SK-N-SH (cell line): ENCODE measurements around the gene BTBD2. TPM values are rescaled to one million over a fixed set of nuclear protein-coding genes. Genes with fewer than 3 reads are reported as not detected.

ENCODE experiments used
- CTCF ChIA-PET: fragments of 300-600, 350-600 bp; formaldehyde crosslinking; extraction: SDS; loops from one replicate; lab custom pipeline; 2021; lab: Yijun Ruan, JAX
- POLR2A ChIA-PET: fragments of 350-600 bp; sonication (Branson Sonifier 250); formaldehyde crosslinking; extraction: SDS; loops from one replicate; lab custom pipeline; 2020; ENCODE audit warnings: antibody characterized with exemption, inconsistent platforms; lab: Yijun Ruan, JAX
- DNase-seq: peaks from one replicate; pipeline ENCODE4 v3.0.0; 2012
- H2AFZ ChIP-seq: fragments of 200-600 bp; sonication (generic); 2 replicates; pipeline ENCODE4 v1.8.1; 2016; ENCODE audit warnings: antibody characterized with exemption, mild to moderate bottlenecking, low read depth
- H3F3A ChIP-seq: fragments of 200-600 bp; sonication (generic); replicated peaks from 2 replicates; pipeline ENCODE3; 2016; ENCODE audit warnings: antibody characterized with exemption, mild to moderate bottlenecking; ENCODE audit not compliant: insufficient read depth
- H3K27ac ChIP-seq, 2 experiments: fragments of 200-500 bp in 1 of 2; fragments of 200-600 bp in 1 of 2; sonication (Bioruptor generic) in 1 of 2; sonication (generic), shearing (Covaris generic) in 1 of 2; 2 replicates each; pipeline versions ENCODE4 v1.5.1 to v1.6.1; 2014 to 2016; ENCODE audit warnings: low read depth in 2 of 2, inconsistent platforms in 1 of 2, low read length in 1 of 2, mild to moderate bottlenecking in 1 of 2, mixed read lengths in 1 of 2
- H3K27me3 ChIP-seq: fragments of 200-600 bp; sonication (generic), shearing (Covaris generic); 2 replicates; pipeline ENCODE4 v1.6.1; 2016; ENCODE audit warnings: mixed run types; ENCODE audit not compliant: insufficient read depth
- H3K36me3 ChIP-seq, 2 experiments: fragments of 200-500 bp in 1 of 2; fragments of 200-600 bp in 1 of 2; sonication (Bioruptor generic) in 1 of 2; sonication (generic) in 1 of 2; replicated peaks in 1 of 2; 2 replicates each; pipeline versions ENCODE3 to v1.5.1; 2014 to 2016; ENCODE audit warnings: low read length in 1 of 2, mild to moderate bottlenecking in 1 of 2; ENCODE audit not compliant: insufficient read depth in 2 of 2, control insufficient read depth in 1 of 2
- H3K4me1 ChIP-seq, 2 experiments: fragments of 200-500 bp in 1 of 2; fragments of 200-600 bp in 1 of 2; sonication (Bioruptor generic) in 1 of 2; sonication (generic), shearing (Covaris generic) in 1 of 2; 2 replicates each; pipeline versions ENCODE4 v1.5.1 to v1.6.1; 2014 to 2016; ENCODE audit warnings: low read depth in 1 of 2, low read length in 1 of 2, mixed run types in 1 of 2; ENCODE audit not compliant: insufficient read depth in 2 of 2, control insufficient read depth in 1 of 2
- H3K4me2 ChIP-seq: fragments of 200-600 bp; sonication (generic), shearing (Covaris generic); 2 replicates; pipeline ENCODE4 v1.6.1; 2017; ENCODE audit warnings: mixed run types
- H3K4me3 ChIP-seq, 2 experiments: fragments of 200-500 bp in 1 of 2; fragments of 200-600 bp in 1 of 2; sonication (Bioruptor generic) in 1 of 2; sonication (generic), shearing (Covaris generic) in 1 of 2; 2 replicates each; pipeline versions ENCODE4 v1.5.1 to v1.8.1; 2014 to 2016; ENCODE audit warnings: low read depth in 2 of 2, inconsistent platforms in 1 of 2, low read length in 1 of 2, mild to moderate bottlenecking in 1 of 2, mixed read lengths in 1 of 2, moderate library complexity in 1 of 2
- H3K79me2 ChIP-seq: fragments of 200-600 bp; sonication (generic); 2 replicates; pipeline ENCODE4 v1.8.1; 2017; ENCODE audit warnings: mild to moderate bottlenecking; ENCODE audit not compliant: insufficient read depth
- H3K9ac ChIP-seq: fragments of 200-600 bp; sonication (generic); 2 replicates; pipeline ENCODE4 v1.6.1; 2017; ENCODE audit warnings: mixed run types
- H3K9me2 ChIP-seq: fragments of 200-600 bp; sonication (generic); 2 replicates; pipeline ENCODE4 v1.6.1; 2017; ENCODE audit warnings: mixed run types
- H3K9me3 ChIP-seq: fragments of 200-600 bp; sonication (generic); 2 replicates; pipeline ENCODE4 v1.6.1; 2017; ENCODE audit warnings: mixed run types, mild to moderate bottlenecking, moderate library complexity
- H4K20me1 ChIP-seq: fragments of 200-600 bp; sonication (generic); 2 replicates; pipeline ENCODE4 v1.6.1; 2017; ENCODE audit warnings: mild to moderate bottlenecking, mixed run types; ENCODE audit not compliant: insufficient read depth
- CHD2 ChIP-seq: fragments of 150-350 bp; IDR thresholded peaks from 2 replicates; pipeline ENCODE4 v1.6.1; 2018; ENCODE audit warnings: low read length; ENCODE audit not compliant: partially characterized antibody
- CTCF ChIP-seq: fragments of 200-600 bp; sonication (generic); IDR thresholded peaks from 2 replicates; pipeline ENCODE4 v1.6.1; 2017; ENCODE audit warnings: antibody characterized with exemption, mild to moderate bottlenecking, moderate library complexity
- ELF1 ChIP-seq: IDR thresholded peaks from 2 replicates; pipeline ENCODE4 v1.4.0; 2012
- EP300 ChIP-seq, 2 experiments: IDR thresholded peaks; 2 replicates each; pipeline versions ENCODE4 v1.4.0 to v1.6.1; 2012; ENCODE audit warnings: borderline replicate concordance in 1 of 2, low read depth in 1 of 2, low read length in 1 of 2
- IRF3 ChIP-seq: fragments of 150-350 bp; IDR thresholded peaks from 2 replicates; pipeline ENCODE4 v1.6.1; 2016; ENCODE audit warnings: mild to moderate bottlenecking, low read depth, low read length
- JUND ChIP-seq: IDR thresholded peaks from 2 replicates; pipeline ENCODE4 v1.4.0; 2012
- MXI1 ChIP-seq: IDR thresholded peaks from 2 replicates; pipeline ENCODE4 v1.6.1; 2012; ENCODE audit warnings: mild to moderate bottlenecking, low read depth, low read length, improper control_type of control experiment
- NRF1 ChIP-seq: IDR thresholded peaks from 2 replicates; pipeline ENCODE4 v1.6.1; 2012; ENCODE audit warnings: low read depth, mild to moderate bottlenecking, low read length
- PBX3 ChIP-seq: IDR thresholded peaks from 2 replicates; pipeline ENCODE4; 2012
- RCOR1 ChIP-seq: fragments of 150-350 bp; IDR thresholded peaks from 2 replicates; pipeline ENCODE4 v1.6.1; 2017; ENCODE audit warnings: antibody characterized with exemption, low read length
- RFX5 ChIP-seq: IDR thresholded peaks from 2 replicates; pipeline ENCODE4 v1.6.1; 2012; ENCODE audit warnings: mild to moderate bottlenecking, improper control_type of control experiment, low read length
- RXRA ChIP-seq: IDR thresholded peaks from 2 replicates; pipeline ENCODE4 v1.4.0; 2012; ENCODE audit warnings: low read depth, mild to moderate bottlenecking, borderline replicate concordance
- SMC3 ChIP-seq: IDR thresholded peaks from 2 replicates; pipeline ENCODE4 v1.6.1; 2012; ENCODE audit warnings: low read depth, low read length, improper control_type of control experiment
- TAF1 ChIP-seq: IDR thresholded peaks from 2 replicates; pipeline ENCODE4 v1.6.1; 2012; ENCODE audit warnings: low read depth, mild to moderate bottlenecking, low read length, moderate library complexity, borderline replicate concordance
- TCF12 ChIP-seq: IDR thresholded peaks from 2 replicates; pipeline ENCODE4 v1.4.0; 2012
- TEAD4 ChIP-seq: IDR thresholded peaks from 2 replicates; pipeline ENCODE4 v1.4.0; 2012; ENCODE audit warnings: mild to moderate bottlenecking, borderline replicate concordance; ENCODE audit not compliant: insufficient read depth
- USF1 ChIP-seq: IDR thresholded peaks from 2 replicates; pipeline ENCODE4 v1.4.0; 2012; ENCODE audit warnings: low read depth, borderline replicate concordance
- YY1 ChIP-seq: IDR thresholded peaks from 2 replicates; pipeline ENCODE4 v1.4.0; 2012; ENCODE audit warnings: low read depth, mild to moderate bottlenecking
- ZBTB33 ChIP-seq: IDR thresholded peaks from 2 replicates; pipeline ENCODE4 v1.4.0; 2012; ENCODE audit warnings: low read depth, borderline replicate concordance
- WGBS: methylation state at CpG from one replicate; pipeline ENCODE4 v1.1.6; 2017; ENCODE audit warnings: low lambda C conversion rate; 5-methylcytosine and 5-hydroxymethylcytosine counted together
- polyA plus RNA-seq, 3 experiments: library from polyadenylated mRNA; depleted of rRNA; stranded (reverse); fragments of >200 nt; gene quantifications; 2 replicates each; pipeline ENCODE4 v1.2.3, GENCODE V29; 2012

Gene BTBD2
- polyA plus RNA-seq, 1 of the 3 experiments (the other 2 are of a cell fraction): 66.8 TPM

GRCh38 chr19:2041683-2042484, 26.4 kb upstream of the BTBD2 start:
- Histone ChIP-seq H3K36me3 (peaks cover 7 to 68% of the 10 kb centered on the region in 2 experiments), H3K79me2 (peaks cover 6% of the 10 kb centered on the region), H3K27ac (peak overlapping the region; percentile 40 to 95; a peak in 3 of 4 replicates), H2AFZ (no peak overlapping the region; the same call in 1 of the 2 replicates), H3K4me3 (peak overlapping the region in 1 of 2 experiments; percentile 37; a peak in 2 of 4 replicates), H3F3A (peaks cover 8% of the 10 kb centered on the region), H4K20me1 (peaks cover 45% of the 10 kb centered on the region), H3K4me2 (peak overlapping the region; percentile 80), H3K4me1 (peaks cover 8 to 42% of the 10 kb centered on the region in 2 experiments; a peak in 3 of 4 replicates), H3K9me3 (no peaks in the 10 kb centered on the region), H3K27me3 (no peaks in the 10 kb centered on the region)
- CTCF ChIA-PET: interaction anchor here (0.8 to 2.1 kb wide), 5 partner anchors 9 to 28 kb away, joined by 3 to 11 read pairs (median 5); no protein-coding TSS in a partner anchor
- TF ChIP-seq JUND: no peak
- TF ChIP-seq TCF12: no peak
- TF ChIP-seq USF1: no peak; the same call in 1 of the 2 replicates
- TF ChIP-seq TAF1: peak; percentile 13; the same call in 1 of the 2 replicates
- TF ChIP-seq SMC3: no peak
- no peak for TF ChIP-seq RCOR1
- TF ChIP-seq PBX3: 0 out of 2 replicates have a peak, but pooled peaks have one; percentile 1
- TF ChIP-seq EP300 (IDR thresholded peaks at IDR 0.05; ENCODE audit: borderline replicate concordance in 1 of 2, low read depth in 1 of 2, low read length in 1 of 2): peak; percentile 24 to 72; a peak in 2 of 4 replicates
- no peak for TF ChIP-seq CTCF
- peak; percentile 57; the same call in 1 of the 2 replicates for TF ChIP-seq MXI1
- peak; percentile 42 for TF ChIP-seq NRF1
- no peak; the same call in 1 of the 2 replicates for TF ChIP-seq IRF3
- TF ChIP-seq YY1: no peak
- TF ChIP-seq RXRA: peak; percentile 55
- peak; percentile 78 for TF ChIP-seq CHD2
- TF ChIP-seq RFX5: peak; percentile 99
- TF ChIP-seq ELF1: peak; percentile 96
- TF ChIP-seq ZBTB33: no peak
- no peak for TF ChIP-seq TEAD4
- TF ChIP-seq, all 33 proteins: peak for 9
- Histone ChIP-seq H3K9ac (peak overlapping the region; percentile 33; the same call in 1 of the 2 replicates), H3K9me2 (no peaks in the 10 kb centered on the region)
- POLR2A ChIA-PET: interaction anchor here (0.8 to 3.5 kb wide), 5 partner anchors 8 to 25 kb away, joined by 3 to 13 read pairs (median 5); partner anchors contain the start of gene MKNK2
- WGBS: 72% methylated on average over 12 of the region's 77 CpGs
- peak; percentile 99 for DNase-seq
